NAMALWA (cell line): ENCODE results near the gene METRNL.
"Not testable (repeated sequence)": the region's sequence is repeated elsewhere in the genome, so short reads cannot be mapped to it uniquely, and the experiment has no call there.

Experiments
- DNase-seq: peaks from one replicate; pipeline ENCODE4 v3.0.0-alpha.2; 2015; ENCODE audit warnings: low spot score

METRNL gene

GRCh38 chr17:83079352-83079747, at the start of gene METRNL:
TSS of gene METRNL (plus strand) at chr17:83079609. CDS start at chr17:83079816, 207 bp downstream.
- DNase-seq: peak; percentile 55

DNA sequence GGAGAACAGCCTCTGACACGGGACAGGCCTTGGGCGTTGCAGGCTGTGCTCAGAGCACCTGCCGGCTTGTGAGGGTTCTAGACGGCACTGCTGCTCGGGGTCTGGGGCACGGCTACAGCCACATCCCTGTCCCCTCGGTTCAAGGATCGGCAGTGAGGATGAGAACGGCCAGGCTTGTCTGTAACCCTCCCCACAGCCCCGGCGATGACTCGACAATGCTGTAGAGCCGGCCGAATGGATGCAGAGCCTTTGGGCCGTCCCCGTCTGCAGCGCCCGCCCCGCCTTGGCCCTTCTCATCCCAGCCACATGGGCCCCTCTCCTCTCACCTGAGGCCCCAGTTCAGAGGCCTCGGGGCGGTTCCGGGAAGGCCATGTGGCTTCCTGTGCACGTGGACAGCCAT, 49.0 kb upstream of the METRNL start:
- no peak for DNase-seq

GRCh38 chr17:83031321-83031945, 48.0 kb upstream of the METRNL start:
- DNase-seq: no peak

- DNase-seq: not testable (repeated sequence)
These were observed 47.4 kb upstream of the METRNL start for GRCh38 chr17:83031946-83032451.

GRCh38 chr17:83032781-83033180, 46.6 kb upstream of the METRNL start:
- DNase-seq: no peak

- DNase-seq: no peak
These were observed 44.9 kb upstream of the METRNL start for GRCh38 chr17:83034525-83034924.

DNA sequence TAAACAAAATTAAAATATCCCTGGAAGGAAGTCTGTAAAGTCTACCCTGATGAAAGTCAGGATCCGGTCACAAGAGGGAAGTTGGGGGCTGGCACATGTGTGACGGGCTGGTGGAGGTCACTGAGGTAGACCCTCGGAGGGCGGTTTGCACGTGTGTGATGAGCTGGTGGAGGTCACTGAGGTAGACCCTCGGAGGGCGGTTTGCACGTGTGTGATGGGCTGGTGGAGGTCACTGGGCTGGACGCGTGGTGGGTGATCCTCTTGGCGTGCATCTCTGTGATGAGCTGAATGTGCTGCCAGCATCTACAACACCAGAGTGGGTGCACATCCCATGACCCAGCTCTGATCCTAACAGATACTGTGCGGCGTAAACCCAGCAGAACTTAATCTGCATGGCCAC, 43.7 kb upstream of the METRNL start:
- DNase-seq: no peak

DNA sequence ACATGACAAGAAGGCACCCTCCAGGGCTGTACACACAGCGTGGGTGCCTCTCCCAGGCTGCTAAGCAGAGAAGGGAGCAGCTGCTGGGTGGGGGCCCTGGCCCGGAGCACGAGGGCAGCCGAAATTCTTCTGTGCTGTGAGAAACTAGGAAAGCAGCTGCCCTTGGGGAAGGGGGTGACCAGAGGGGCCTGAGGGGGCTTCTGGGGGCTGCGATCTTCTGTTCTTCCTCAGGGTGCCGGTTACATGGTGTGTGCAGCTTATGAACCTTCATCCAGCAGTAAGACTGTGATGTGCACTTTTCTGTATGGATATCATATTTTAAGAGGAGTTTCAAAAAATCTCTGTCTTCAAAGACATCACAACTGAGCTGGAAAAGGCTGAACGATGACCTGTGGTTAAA, 43.2 kb upstream of the METRNL start:
- no peak for DNase-seq

DNA sequence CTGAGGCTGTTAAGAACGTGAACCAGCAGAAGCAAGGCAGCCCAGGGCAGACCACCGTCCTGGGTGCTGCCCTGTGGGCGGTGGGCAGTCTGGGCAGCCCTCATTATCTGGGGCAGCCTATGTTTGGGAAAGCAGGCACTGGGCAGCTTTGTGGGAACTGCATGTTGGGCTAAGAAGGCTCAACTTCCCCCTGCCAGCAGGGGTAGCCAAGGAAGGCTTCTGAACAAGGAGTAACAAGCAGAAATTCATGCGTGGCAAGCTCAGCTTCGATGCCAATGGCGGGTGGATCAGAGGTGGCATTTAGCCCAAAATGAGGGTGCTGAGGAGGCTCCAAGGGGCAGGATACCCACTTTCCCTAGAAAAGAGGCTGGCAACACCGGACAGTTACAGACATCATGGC, 42.7 kb upstream of the METRNL start:
- DNase-seq: no peak

- DNase-seq: no peak
These were observed 42.1 kb upstream of the METRNL start for GRCh38 chr17:83037084-83037873.

DNA sequence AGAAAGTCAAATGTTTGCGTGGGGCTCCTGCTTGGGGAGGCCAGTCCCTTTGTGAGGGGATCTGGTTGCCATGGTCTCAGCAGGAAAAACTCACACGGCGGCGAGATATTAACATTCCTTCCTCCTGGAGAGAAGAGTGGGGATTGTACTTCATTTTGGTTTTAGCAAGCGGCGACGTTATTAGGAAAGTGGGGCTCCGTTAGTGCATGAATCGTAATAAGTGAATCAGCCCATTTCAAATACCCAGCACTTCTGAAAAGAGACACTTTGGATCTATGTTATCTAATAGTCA, 41.6 kb upstream of the METRNL start:
- DNase-seq: no peak

- DNase-seq: not testable (repeated sequence)
These were observed 40.4 kb upstream of the METRNL start for GRCh38 chr17:83038983-83039382.

- DNase-seq: no peak
These were observed 38.1 kb upstream of the METRNL start for GRCh38 chr17:83041305-83041704.

- DNase-seq: no peak
These were observed 36.8 kb upstream of the METRNL start for GRCh38 chr17:83042522-83043158.

DNA sequence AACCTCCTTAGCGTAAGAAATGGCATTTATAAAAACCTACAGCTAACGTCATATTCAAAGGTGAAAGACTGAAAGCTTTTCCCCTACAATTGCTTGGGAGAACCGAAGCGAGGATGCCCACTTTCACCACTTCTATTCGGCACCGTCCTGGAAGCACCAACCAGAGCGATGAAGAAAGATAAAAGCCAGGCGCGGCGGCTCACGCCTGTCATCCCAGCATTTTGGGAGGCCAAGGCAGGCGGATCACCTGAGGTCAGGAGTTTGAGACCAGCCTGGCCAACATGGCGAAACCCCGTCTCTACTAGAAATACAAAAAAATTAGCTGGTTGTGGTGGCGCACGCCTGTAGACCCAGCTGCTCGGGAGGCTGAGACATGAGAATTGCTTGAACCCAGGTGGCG, 34.9 kb upstream of the METRNL start:
- not testable (repeated sequence) for DNase-seq

GRCh38 chr17:83046448-83047181, 32.8 kb upstream of the METRNL start:
- DNase-seq: no peak

DNA sequence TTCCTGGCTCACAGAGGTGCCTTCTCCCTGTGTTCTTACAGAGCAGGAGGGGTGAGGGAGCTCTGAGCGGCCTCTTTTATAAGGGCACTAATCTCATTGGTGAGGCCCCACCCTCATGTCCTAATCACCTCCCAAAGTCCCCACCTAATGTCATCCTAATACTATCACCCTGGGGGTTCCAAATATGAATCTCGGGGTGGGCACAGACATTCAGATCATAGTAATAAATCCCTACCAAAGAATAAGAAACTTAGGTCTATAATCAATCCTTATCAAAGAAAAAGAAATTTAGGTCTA, 32.3 kb upstream of the METRNL start:
- no peak for DNase-seq

DNA sequence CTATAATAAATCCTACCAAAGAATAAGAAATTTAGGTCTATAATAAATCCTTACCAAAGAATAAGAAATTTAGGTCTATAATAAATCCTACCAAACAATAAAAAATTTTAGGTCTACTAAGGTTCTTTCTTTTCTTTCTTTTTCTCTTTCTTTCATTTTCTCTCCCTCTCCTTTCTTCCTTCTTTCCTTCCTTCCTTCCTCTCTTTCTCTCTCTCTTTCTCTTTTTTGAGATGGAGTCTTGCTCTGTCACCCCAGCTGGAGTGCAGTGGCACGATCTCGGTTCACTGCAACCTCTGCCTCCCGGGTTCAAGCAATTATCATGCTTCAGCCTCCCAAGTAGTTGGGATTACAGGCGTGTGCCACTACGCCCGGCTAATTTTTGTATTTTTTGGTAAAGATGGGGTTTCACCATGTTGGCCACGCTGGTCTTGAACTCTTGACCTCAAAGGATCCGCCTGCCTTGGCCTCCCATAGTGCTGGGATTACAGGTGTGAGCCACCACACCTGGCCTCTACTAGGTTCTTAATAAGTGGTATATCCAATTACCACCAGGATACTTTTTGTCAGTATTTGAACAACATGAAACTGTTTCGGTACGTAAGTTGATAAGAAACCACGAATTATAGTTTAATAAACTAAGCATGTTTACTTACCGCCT, 31.5 kb upstream of the METRNL start:
- not testable (repeated sequence) for DNase-seq

- no peak for DNase-seq
These were observed 28.6 kb upstream of the METRNL start for GRCh38 chr17:83050651-83051395.

- DNase-seq: peak; percentile 98
These were observed 27.8 kb upstream of the METRNL start for GRCh38 chr17:83051396-83052240.

DNA sequence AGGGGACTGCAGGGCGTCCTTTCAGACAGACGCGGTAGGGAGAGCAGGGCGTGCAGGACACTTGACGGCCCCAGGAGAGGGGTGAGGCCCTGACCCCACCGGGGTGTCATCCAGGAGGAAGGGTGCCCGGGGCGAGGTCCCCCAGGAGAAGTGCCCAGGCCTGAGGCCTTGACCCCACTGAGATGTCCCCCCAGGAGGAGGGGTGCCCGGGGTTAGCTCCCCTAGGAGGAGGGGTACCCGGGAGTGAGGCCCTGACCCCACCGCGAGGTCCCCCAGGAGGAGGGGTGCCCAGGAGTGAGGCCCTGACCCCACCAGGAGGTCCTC, 27.2 kb upstream of the METRNL start:
- no peak for DNase-seq
